Testis (tissue), 3 donors: ENCODE data around the gene ACTR8. TPM values are rescaled to one million over a fixed set of nuclear protein-coding genes. Genes with fewer than 3 reads are reported as not detected.

Experiments
- DNase-seq: peaks from one replicate; pipeline ENCODE4 v3.0.0-alpha.2; 2019
- H3K27ac ChIP-seq, 2 donors: fragments of 200-600 bp; sonication (generic); one replicate each; pipeline ENCODE4 v1.5.1; 2019
- H3K27me3 ChIP-seq: fragments of 200-600 bp; sonication (generic); one replicate; pipeline ENCODE4 v1.5.1; 2019
- H3K36me3 ChIP-seq: fragments of 200-600 bp; sonication (generic); one replicate; pipeline ENCODE4 v1.5.1; 2017; ENCODE audit warnings: low read depth; ENCODE audit errors: missing control alignments
- H3K4me1 ChIP-seq: fragments of 200-600 bp; sonication (generic); one replicate; pipeline ENCODE4 v1.5.1; 2019
- H3K4me3 ChIP-seq, 2 donors: fragments of 200-600 bp; sonication (generic); one replicate each; pipeline ENCODE4 v1.5.1; 2017 to 2019
- H3K9me3 ChIP-seq: fragments of 200-600 bp; sonication (generic); one replicate; pipeline ENCODE4 v1.5.1; 2017
- CTCF ChIP-seq, 3 experiments: fragments of 450-650 bp in 2 of 3; fragments of 200-600 bp in 1 of 3; sonication (generic) in 1 of 3; IDR thresholded peaks; one replicate each; pipeline ENCODE4 v1.5.1; 2016 to 2019; ENCODE audit warnings: antibody characterized with exemption in 3 of 3, mild to moderate bottlenecking in 2 of 3, moderate library complexity in 1 of 3
- POLR2A ChIP-seq: fragments of 450-650 bp; IDR thresholded peaks from one replicate; pipeline ENCODE4 v1.6.1; 2017; ENCODE audit warnings: antibody characterized with exemption, mild to moderate bottlenecking, moderate library complexity
- WGBS, 2 donors: methylation state at CpG; one replicate each; pipeline ENCODE4 v1.1.5; 2018; 5-methylcytosine and 5-hydroxymethylcytosine counted together
- intact Hi-C: fragments of 100-400 bp; cut with DNase I; formaldehyde crosslinking; loops from one replicate; pipeline ENCODE4 v1.15.1; 2023; ENCODE audit warnings: low total_unique reads
- polyA plus RNA-seq: library from polyadenylated mRNA; stranded (reverse); fragments of 350-450 nt; fragmentation: Illumina TruSeq; extraction: RNeasy Lipid Tissue Mini Kit (QIAGEN cat#74804); gene quantifications from one replicate; pipeline ENCODE4 v1.2.3, GENCODE V29; 2014; ENCODE audit warnings: low read depth, low replicate concordance; ENCODE audit not compliant: insufficient read depth
- total RNA-seq, 2 donors: library from RNA; depleted of rRNA; stranded (reverse); fragments of >200 nt; gene quantifications; one replicate each; pipeline ENCODE4 v1.2.3, GENCODE V29; 2016

Gene ACTR8
- total and polyA plus RNA-seq, 3 donors from 2014 or later: 47.0 to 60.1 (median 56.4) TPM

- Histone ChIP-seq H3K4me1 (no peaks in the 10 kb centered on the region), H3K9me3 (no peaks in the 10 kb centered on the region), H3K27me3 (no peaks in the 10 kb centered on the region), H3K36me3 (no peaks in the 10 kb centered on the region), H3K27ac (no peak overlapping the region), H3K4me3 (no peak overlapping the region)
- intact Hi-C loops: no loop called here
- no peak for DNase-seq
- TF ChIP-seq POLR2A (no peak), CTCF (IDR thresholded peaks at IDR 0.05) (no peak)
- WGBS, 2 donors: 90 to 92% methylated on average over 9 of the region's 9 CpGs
Observed at GRCh38 chr3:53833053-53833645, 48.8 kb downstream of the ACTR8 start.

- TF ChIP-seq CTCF (IDR thresholded peaks at IDR 0.05) (no peak), POLR2A (no peak)
- no peaks in the 10 kb centered on the region for H3K27me3 ChIP-seq
Observed at GRCh38 chr3:53830944-53831343, 51.0 kb downstream of the ACTR8 start.

DNA sequence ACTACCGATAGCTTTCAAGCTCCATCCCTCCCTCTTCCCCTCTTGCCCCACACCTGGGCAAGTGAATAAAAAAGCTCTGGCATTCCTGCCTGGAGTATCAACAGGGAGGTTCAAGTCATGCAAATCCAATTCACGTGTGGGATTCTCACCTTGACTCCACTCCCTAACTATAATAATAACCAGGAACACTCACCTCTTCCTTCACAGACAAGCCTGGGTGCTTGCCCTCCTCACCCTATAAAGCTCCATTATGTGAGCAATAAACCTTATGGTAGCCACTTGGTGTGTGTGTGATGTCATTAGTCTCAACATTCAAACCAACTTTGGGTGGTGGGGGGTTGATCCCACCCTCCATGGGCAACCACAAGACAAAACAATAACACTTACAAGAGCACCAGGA lies 52.3 kb downstream of the ACTR8 start:
- WGBS, 2 donors: 84 to 86% methylated on average over 2 of the region's 2 CpGs
- DNase-seq: no peak
- no peaks in the 10 kb centered on the region for H3K4me1 ChIP-seq
- no peak overlapping the region for H3K4me3 ChIP-seq
- no peak overlapping the region for H3K27ac ChIP-seq
- H3K36me3 ChIP-seq: no peaks in the 10 kb centered on the region
- no peaks in the 10 kb centered on the region for H3K27me3 ChIP-seq
- intact Hi-C loops: no loop called here
- H3K9me3 ChIP-seq: no peaks in the 10 kb centered on the region
- TF ChIP-seq CTCF (IDR thresholded peaks at IDR 0.05) (no peak), POLR2A (no peak)

More at GRCh38 chr3:53830944-53831343, 51.0 kb downstream of the ACTR8 start:
- 96 to 97% methylated on average over 4 to 6 of the region's 6 CpGs for WGBS, 2 donors
- H3K27ac ChIP-seq: no peak overlapping the region
- no peaks in the 10 kb centered on the region for H3K36me3 ChIP-seq
- H3K9me3 ChIP-seq: no peaks in the 10 kb centered on the region
- no peak overlapping the region for H3K4me3 ChIP-seq
- intact Hi-C loops: no loop called here
- no peak for DNase-seq
- H3K4me1 ChIP-seq: no peaks in the 10 kb centered on the region

DNA sequence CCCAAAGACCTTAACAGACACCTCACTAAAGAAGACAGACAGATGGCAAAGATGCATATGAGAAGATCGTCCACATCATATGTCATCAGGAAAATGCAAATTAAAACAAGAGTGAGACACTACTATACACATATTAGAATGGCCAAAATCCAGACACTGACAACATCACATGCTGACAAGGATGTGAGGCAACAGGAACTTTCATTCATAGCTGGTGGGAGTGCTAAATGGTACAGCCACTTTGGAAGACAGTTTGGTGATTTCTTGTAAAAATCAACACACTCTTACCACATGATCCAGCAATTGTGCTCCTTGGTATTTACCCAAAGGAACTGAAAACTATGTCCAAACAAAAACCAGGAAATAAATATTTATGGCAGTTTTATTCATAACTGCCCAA lies 53.4 kb downstream of the ACTR8 start:
- Histone ChIP-seq H3K27ac (no peak overlapping the region), H3K9me3 (no peaks in the 10 kb centered on the region), H3K36me3 (no peaks in the 10 kb centered on the region), H3K4me3 (no peak overlapping the region), H3K27me3 (no peaks in the 10 kb centered on the region), H3K4me1 (no peaks in the 10 kb centered on the region)
- DNase-seq: no peak
- TF ChIP-seq CTCF (IDR thresholded peaks at IDR 0.05) (no peak), POLR2A (no peak)
- 91 to 95% methylated on average over 1 of the region's 1 CpG for WGBS, 2 donors
- intact Hi-C loops: no loop called here

- DNase-seq: no peak
- H3K36me3 ChIP-seq: no peaks in the 10 kb centered on the region
- H3K27ac ChIP-seq: no peak overlapping the region
- intact Hi-C loops: no loop called here
- 69% methylated on average over 1 of the region's 1 CpG for WGBS, 2 donors
- TF ChIP-seq POLR2A (no peak), CTCF (IDR thresholded peaks at IDR 0.05) (no peak)
- no peaks in the 10 kb centered on the region for H3K27me3 ChIP-seq
- H3K9me3 ChIP-seq: no peaks in the 10 kb centered on the region
- no peaks in the 10 kb centered on the region for H3K4me1 ChIP-seq
- no peak overlapping the region for H3K4me3 ChIP-seq
Observed at GRCh38 chr3:53826048-53826447, 55.9 kb downstream of the ACTR8 start.
